HepG2 (cell line): ENCODE measurements around the gene CCDC197. TPM values are rescaled to one million over a fixed set of nuclear protein-coding genes. Genes with fewer than 3 reads are reported as not detected.

Experiments used
- CAMTA2 ChIP-seq: sonication (generic); formaldehyde crosslinking; IDR thresholded peaks from 2 replicates; pipeline ENCODE4 v1.4.0; 2020; ENCODE audit warnings: mild to moderate bottlenecking, missing genetic modification reagents, borderline replicate concordance
- CBX5 ChIP-seq: sonication (generic); formaldehyde crosslinking; IDR thresholded peaks from 2 replicates; pipeline ENCODE4 v1.4.0; 2020; ENCODE audit warnings: missing genetic modification reagents, borderline replicate concordance
- KLF9 ChIP-seq: IDR thresholded peaks from 2 replicates; pipeline ENCODE4 v1.6.1; 2016; ENCODE audit warnings: low read depth
- MEF2D ChIP-seq: sonication (generic); formaldehyde crosslinking; IDR thresholded peaks from 2 replicates; pipeline ENCODE4 v1.5.1; 2020; ENCODE audit warnings: mild to moderate bottlenecking, missing genetic modification reagents
- MTA1 ChIP-seq: sonication (generic); formaldehyde crosslinking; IDR thresholded peaks from 2 replicates; pipeline ENCODE4 v1.4.0; 2020; ENCODE audit warnings: missing genetic modification reagents, mild to moderate bottlenecking, borderline replicate concordance
- NFIC ChIP-seq: IDR thresholded peaks from 2 replicates; pipeline ENCODE4 v1.6.1; 2012; ENCODE audit warnings: mild to moderate bottlenecking, low read length, inconsistent platforms
- NFYB ChIP-seq: sonication (generic); formaldehyde crosslinking; IDR thresholded peaks from 2 replicates; pipeline ENCODE4 v1.4.0; 2020; ENCODE audit warnings: missing genetic modification reagents
- NFYC ChIP-seq: IDR thresholded peaks from 2 replicates; pipeline ENCODE4 v1.6.1; 2016; ENCODE audit warnings: missing genetic modification reagents, missing compliant biosample characterization
- PHF8 ChIP-seq: sonication (generic); formaldehyde crosslinking; IDR thresholded peaks from 2 replicates; pipeline ENCODE4 v1.5.0; 2020; ENCODE audit warnings: missing genetic modification reagents
- PITX1 ChIP-seq: sonication (generic); formaldehyde crosslinking; IDR thresholded peaks from 2 replicates; pipeline ENCODE4 v1.5.1; 2020; ENCODE audit warnings: mild to moderate bottlenecking, missing genetic modification reagents
- RORA ChIP-seq: sonication (generic); formaldehyde crosslinking; IDR thresholded peaks from 2 replicates; pipeline ENCODE4 v1.5.0; 2020; ENCODE audit warnings: mild to moderate bottlenecking, missing genetic modification reagents, moderate library complexity
- SRSF1 ChIP-seq: fragments of 200-400 bp; formaldehyde crosslinking; optimal IDR thresholded peaks from 2 replicates; pipeline ENCODE3; 2017; ENCODE audit warnings: mild to moderate bottlenecking, low read depth, low read length, moderate library complexity
- ZFP36L2 ChIP-seq: sonication (generic); formaldehyde crosslinking; IDR thresholded peaks from 2 replicates; pipeline ENCODE4 v1.4.0; 2020; ENCODE audit warnings: missing genetic modification reagents
- ZNF331 ChIP-seq: sonication (generic); formaldehyde crosslinking; IDR thresholded peaks from 2 replicates; pipeline ENCODE4 v1.4.0; 2020; ENCODE audit warnings: missing genetic modification reagents
- ZNF34 ChIP-seq: sonication (generic); formaldehyde crosslinking; IDR thresholded peaks from 2 replicates; pipeline ENCODE4 v1.4.0; 2020; ENCODE audit warnings: mild to moderate bottlenecking, missing genetic modification reagents, borderline replicate concordance
- ZNF563 ChIP-seq: sonication (generic); formaldehyde crosslinking; IDR thresholded peaks from 2 replicates; pipeline ENCODE4 v1.8.0; 2022; ENCODE audit warnings: mild to moderate bottlenecking, moderate library complexity, missing genetic modification reagents
- ZNF777 ChIP-seq: sonication (generic); formaldehyde crosslinking; IDR thresholded peaks from 2 replicates; pipeline ENCODE4 v1.4.0; 2020; ENCODE audit warnings: missing genetic modification reagents
- polyA plus RNA-seq, 8 experiments: library from polyadenylated mRNA; depleted of rRNA in 3 of 8; stranded (reverse) in 7 of 8; unstranded in 1 of 8; fragments of >200 nt; fragmentation: Illumina TruSeq in 4 of 8; extraction: Trizol in 4 of 8; gene quantifications; 2 replicates each; pipeline versions ENCODE4 v1.2.1 to v1.2.3, GENCODE V29; 2011 to 2016; ENCODE audit warnings: low read depth in 4 of 8, missing spikeins in 1 of 8, mixed read lengths in 1 of 8; ENCODE audit not compliant: insufficient read depth in 1 of 8
- total RNA-seq, 5 experiments: library from RNA; depleted of rRNA; stranded (reverse); fragments of >200 nt; fragmentation: Illumina TruSeq; extraction: Trizol; gene quantifications; 2 replicates each; pipeline ENCODE4 v1.2.3, GENCODE V29; 2016; ENCODE audit warnings: low read depth in 1 of 5
- TF ChIP-seq, protein P1 (sequence below): sonication (generic); formaldehyde crosslinking; IDR thresholded peaks from 2 replicates; pipeline ENCODE4 v1.4.0; 2020; ENCODE audit warnings: mild to moderate bottlenecking, missing genetic modification reagents
- TF ChIP-seq, protein P2 (sequence below): sonication (generic); formaldehyde crosslinking; IDR thresholded peaks from 2 replicates; pipeline ENCODE4 v1.8.0; 2022; ENCODE audit warnings: mild to moderate bottlenecking, missing genetic modification reagents; ENCODE audit not compliant: insufficient replicate concordance
- TF ChIP-seq, protein P3 (sequence below): sonication (generic); formaldehyde crosslinking; IDR thresholded peaks from 2 replicates; pipeline ENCODE4 v1.9.0; 2022; ENCODE audit warnings: missing genetic modification reagents, mild to moderate bottlenecking, borderline replicate concordance
- TF ChIP-seq, protein P4 (sequence below): sonication (generic); formaldehyde crosslinking; IDR thresholded peaks from 2 replicates; pipeline ENCODE4 v1.4.0; 2020; ENCODE audit warnings: mild to moderate bottlenecking, missing genetic modification reagents
- TF ChIP-seq, protein P5 (sequence below): IDR thresholded peaks from 2 replicates; pipeline ENCODE4 v1.6.1; 2012; ENCODE audit warnings: inconsistent platforms

CCDC197 gene
- total and polyA plus RNA-seq, 2 of the 13 experiments (the other 11 are each of a cell fraction or from before 2014, with no cell fraction given) = 0.11 to 0.13 TPM

DNA sequence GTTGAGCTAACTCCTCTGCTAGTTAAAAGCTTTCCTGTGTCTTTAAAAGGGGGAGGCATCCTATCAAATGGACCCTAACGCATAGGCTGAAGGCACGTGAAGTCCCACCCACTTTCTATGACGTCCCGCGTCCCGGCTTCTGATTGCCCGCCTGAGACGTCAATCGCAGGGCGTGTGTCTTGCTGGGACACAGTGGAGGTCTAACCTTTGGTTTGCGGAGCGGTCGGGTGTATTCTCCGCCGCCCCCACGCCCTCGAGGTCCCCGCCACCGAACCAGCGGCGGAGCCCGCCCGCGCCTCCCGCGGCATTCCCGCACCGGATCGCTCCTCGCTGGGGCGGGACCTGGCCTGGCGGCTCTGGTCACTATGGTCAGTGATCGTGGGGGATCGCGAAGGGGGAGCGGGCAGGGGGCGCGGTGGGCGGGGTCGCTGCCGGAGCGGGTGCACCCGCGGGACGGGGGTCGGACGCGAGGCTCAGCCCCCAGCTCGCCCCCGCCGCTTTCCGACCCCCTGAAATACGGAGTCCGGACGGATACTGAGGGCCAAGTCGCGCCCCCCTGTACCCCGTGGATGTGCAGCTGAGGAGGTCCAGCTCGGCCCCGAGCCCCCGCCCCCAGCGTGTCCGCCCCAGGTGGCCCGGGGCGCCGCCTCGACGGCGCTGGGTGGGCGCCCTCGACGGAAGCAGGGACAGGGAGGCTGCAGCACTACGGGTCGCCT lies 29.2 kb downstream of the CCDC197 start, which contains the start of gene OTUB2 (continued):
- TF ChIP-seq ZFP36L2 (no peak), NFIC (no peak), ZNF331 (CRISPR knock-in tag) (0 out of 2 replicates have a peak, but pooled peaks have one; percentile 29), PITX1 (CRISPR knock-in tag) (peak; percentile 48; the same call in 1 of the 2 replicates), MEF2D (CRISPR knock-in tag) (0 out of 2 replicates have a peak, but pooled peaks have one; percentile 7), CBX5 (CRISPR knock-in tag) (peak; percentile 51; the same call in 1 of the 2 replicates), RORA (CRISPR knock-in tag) (no peak), KLF9 (CRISPR knock-in tag) (no peak), ZNF563 (0 out of 2 replicates have a peak, but pooled peaks have one; percentile 30), NFYC (peak; percentile 97), CAMTA2 (CRISPR knock-in tag) (0 out of 2 replicates have a peak, but pooled peaks have one; percentile 56), PHF8 (CRISPR knock-in tag) (peak; percentile 63), ZNF34 (0 out of 2 replicates have a peak, but pooled peaks have one; percentile 26), NFYB (peak; percentile 96), MTA1 (CRISPR knock-in tag) (peak; percentile 83; the same call in 1 of the 2 replicates), SRSF1 (peak; percentile 74), ZNF777 (CRISPR knock-in tag) (peak; percentile 95)
- TF ChIP-seq, protein P1, sequence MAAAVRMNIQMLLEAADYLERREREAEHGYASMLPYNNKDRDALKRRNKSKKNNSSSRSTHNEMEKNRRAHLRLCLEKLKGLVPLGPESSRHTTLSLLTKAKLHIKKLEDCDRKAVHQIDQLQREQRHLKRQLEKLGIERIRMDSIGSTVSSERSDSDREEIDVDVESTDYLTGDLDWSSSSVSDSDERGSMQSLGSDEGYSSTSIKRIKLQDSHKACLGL = peak; percentile 55; the same call in 1 of the 2 replicates
- TF ChIP-seq, protein P2, sequence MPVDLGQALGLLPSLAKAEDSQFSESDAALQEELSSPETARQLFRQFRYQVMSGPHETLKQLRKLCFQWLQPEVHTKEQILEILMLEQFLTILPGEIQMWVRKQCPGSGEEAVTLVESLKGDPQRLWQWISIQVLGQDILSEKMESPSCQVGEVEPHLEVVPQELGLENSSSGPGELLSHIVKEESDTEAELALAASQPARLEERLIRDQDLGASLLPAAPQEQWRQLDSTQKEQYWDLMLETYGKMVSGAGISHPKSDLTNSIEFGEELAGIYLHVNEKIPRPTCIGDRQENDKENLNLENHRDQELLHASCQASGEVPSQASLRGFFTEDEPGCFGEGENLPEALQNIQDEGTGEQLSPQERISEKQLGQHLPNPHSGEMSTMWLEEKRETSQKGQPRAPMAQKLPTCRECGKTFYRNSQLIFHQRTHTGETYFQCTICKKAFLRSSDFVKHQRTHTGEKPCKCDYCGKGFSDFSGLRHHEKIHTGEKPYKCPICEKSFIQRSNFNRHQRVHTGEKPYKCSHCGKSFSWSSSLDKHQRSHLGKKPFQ (CRISPR knock-in tag) = peak; percentile 43
- TF ChIP-seq, protein P3, sequence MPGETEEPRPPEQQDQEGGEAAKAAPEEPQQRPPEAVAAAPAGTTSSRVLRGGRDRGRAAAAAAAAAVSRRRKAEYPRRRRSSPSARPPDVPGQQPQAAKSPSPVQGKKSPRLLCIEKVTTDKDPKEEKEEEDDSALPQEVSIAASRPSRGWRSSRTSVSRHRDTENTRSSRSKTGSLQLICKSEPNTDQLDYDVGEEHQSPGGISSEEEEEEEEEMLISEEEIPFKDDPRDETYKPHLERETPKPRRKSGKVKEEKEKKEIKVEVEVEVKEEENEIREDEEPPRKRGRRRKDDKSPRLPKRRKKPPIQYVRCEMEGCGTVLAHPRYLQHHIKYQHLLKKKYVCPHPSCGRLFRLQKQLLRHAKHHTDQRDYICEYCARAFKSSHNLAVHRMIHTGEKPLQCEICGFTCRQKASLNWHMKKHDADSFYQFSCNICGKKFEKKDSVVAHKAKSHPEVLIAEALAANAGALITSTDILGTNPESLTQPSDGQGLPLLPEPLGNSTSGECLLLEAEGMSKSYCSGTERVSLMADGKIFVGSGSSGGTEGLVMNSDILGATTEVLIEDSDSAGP (CRISPR knock-in tag) = peak; percentile 100
- TF ChIP-seq, protein P4, sequence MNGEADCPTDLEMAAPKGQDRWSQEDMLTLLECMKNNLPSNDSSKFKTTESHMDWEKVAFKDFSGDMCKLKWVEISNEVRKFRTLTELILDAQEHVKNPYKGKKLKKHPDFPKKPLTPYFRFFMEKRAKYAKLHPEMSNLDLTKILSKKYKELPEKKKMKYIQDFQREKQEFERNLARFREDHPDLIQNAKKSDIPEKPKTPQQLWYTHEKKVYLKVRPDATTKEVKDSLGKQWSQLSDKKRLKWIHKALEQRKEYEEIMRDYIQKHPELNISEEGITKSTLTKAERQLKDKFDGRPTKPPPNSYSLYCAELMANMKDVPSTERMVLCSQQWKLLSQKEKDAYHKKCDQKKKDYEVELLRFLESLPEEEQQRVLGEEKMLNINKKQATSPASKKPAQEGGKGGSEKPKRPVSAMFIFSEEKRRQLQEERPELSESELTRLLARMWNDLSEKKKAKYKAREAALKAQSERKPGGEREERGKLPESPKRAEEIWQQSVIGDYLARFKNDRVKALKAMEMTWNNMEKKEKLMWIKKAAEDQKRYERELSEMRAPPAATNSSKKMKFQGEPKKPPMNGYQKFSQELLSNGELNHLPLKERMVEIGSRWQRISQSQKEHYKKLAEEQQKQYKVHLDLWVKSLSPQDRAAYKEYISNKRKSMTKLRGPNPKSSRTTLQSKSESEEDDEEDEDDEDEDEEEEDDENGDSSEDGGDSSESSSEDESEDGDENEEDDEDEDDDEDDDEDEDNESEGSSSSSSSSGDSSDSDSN (CRISPR knock-in tag) = peak; percentile 44; the same call in 1 of the 2 replicates
- TF ChIP-seq, protein P5, sequence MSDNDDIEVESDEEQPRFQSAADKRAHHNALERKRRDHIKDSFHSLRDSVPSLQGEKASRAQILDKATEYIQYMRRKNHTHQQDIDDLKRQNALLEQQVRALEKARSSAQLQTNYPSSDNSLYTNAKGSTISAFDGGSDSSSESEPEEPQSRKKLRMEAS = peak; percentile 84
